HG02970 (cell line): ENCODE measurements around the gene IGSF1.

Experiments
- ATAC-seq: cut with Tn5 transposase; IDR thresholded peaks from one replicate; pipeline ENCODE4 v1.9.1; 2021; ENCODE audit warnings: mild to moderate bottlenecking, moderate library complexity, moderate number of reproducible peaks; ENCODE audit not compliant: unreplicated experiment, low FRiP score

IGSF1 gene, protein sequence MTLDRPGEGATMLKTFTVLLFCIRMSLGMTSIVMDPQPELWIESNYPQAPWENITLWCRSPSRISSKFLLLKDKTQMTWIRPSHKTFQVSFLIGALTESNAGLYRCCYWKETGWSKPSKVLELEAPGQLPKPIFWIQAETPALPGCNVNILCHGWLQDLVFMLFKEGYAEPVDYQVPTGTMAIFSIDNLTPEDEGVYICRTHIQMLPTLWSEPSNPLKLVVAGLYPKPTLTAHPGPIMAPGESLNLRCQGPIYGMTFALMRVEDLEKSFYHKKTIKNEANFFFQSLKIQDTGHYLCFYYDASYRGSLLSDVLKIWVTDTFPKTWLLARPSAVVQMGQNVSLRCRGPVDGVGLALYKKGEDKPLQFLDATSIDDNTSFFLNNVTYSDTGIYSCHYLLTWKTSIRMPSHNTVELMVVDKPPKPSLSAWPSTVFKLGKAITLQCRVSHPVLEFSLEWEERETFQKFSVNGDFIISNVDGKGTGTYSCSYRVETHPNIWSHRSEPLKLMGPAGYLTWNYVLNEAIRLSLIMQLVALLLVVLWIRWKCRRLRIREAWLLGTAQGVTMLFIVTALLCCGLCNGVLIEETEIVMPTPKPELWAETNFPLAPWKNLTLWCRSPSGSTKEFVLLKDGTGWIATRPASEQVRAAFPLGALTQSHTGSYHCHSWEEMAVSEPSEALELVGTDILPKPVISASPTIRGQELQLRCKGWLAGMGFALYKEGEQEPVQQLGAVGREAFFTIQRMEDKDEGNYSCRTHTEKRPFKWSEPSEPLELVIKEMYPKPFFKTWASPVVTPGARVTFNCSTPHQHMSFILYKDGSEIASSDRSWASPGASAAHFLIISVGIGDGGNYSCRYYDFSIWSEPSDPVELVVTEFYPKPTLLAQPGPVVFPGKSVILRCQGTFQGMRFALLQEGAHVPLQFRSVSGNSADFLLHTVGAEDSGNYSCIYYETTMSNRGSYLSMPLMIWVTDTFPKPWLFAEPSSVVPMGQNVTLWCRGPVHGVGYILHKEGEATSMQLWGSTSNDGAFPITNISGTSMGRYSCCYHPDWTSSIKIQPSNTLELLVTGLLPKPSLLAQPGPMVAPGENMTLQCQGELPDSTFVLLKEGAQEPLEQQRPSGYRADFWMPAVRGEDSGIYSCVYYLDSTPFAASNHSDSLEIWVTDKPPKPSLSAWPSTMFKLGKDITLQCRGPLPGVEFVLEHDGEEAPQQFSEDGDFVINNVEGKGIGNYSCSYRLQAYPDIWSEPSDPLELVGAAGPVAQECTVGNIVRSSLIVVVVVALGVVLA (N-terminal part only)

GRCh38 chrX:131288738-131289511, at the start of gene IGSF1:
Gene IGSF1, minus strand, starts transcription at chrX:131289306. Its CDS starts 2,632 bp downstream, at chrX:131286674.
- no peak for ATAC-seq

DNA sequence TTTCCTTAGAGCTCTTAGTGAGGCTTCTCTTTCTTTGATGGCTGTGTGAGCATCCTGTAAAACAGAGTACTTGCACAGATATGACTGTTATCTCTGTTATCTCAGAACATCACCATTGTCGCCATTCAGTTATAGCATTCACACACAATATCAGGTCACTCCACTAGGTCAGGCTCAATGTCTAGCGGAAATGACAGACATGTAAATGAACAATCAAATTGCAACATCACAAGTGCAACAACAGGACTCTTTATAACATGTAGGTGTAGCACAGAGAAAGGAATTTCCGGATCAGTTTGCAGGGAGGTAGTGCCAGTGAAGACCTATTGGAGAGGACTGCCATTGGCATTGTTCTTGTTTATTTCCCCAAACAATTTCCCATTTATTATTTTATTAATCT, 43.2 kb upstream of the IGSF1 start:
- ATAC-seq, result no peak

GRCh38 chrX:131331152-131331551, 42.0 kb upstream of the IGSF1 start:
- no peak for ATAC-seq

DNA sequence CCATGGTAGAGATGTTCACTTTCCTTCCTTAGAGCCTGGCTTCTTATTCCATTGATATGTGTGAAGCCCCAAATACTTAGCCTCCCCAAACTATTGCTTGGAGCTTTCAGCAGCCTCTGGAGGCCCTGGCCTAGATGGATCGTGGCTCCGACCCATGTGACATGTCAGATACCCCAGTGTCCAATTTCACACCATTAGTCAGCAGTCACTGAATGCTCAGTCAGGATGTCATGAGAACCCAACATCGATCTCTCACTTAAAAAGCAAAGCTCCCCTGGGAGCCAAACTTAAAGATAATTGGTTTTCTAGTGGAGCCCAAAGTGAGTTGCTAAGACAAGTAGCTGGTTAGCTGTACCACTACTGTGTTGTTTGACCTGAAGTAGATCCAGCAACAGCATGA, 41.6 kb upstream of the IGSF1 start:
- ATAC-seq, result no peak

GRCh38 chrX:131322651-131323050, 33.5 kb upstream of the IGSF1 start:
- ATAC-seq, result no peak

GRCh38 chrX:131317326-131317725, 28.2 kb upstream of the IGSF1 start:
- no peak for ATAC-seq

GRCh38 chrX:131316260-131316659, 27.2 kb upstream of the IGSF1 start:
- no peak for ATAC-seq

GRCh38 chrX:131308980-131309379, 19.9 kb upstream of the IGSF1 start:
- ATAC-seq, result no peak

- no peak for ATAC-seq
These were observed 17.5 kb upstream of the IGSF1 start for GRCh38 chrX:131306601-131307000.

GRCh38 chrX:131305926-131306325, 16.8 kb upstream of the IGSF1 start:
- no peak for ATAC-seq

DNA sequence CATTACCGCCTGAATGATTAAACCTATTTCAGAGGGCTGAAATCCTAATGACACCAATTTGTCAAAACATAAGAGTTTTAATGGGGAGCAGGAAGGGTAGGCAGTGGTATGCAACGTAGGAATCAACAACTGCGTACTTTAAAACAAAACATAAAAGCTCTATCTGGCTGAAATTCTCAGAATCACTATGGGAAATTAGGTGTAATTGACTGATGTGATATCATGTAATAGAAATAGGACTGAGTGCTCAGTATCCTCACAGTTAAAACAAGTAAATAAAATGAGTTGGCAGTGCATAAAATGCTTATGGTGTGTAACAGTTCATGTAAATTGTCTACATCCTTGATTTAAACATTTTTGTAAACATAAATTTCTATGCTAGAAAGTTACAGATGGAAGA, 13.6 kb upstream of the IGSF1 start:
- no peak for ATAC-seq

GRCh38 chrX:131301155-131301554, 12.0 kb upstream of the IGSF1 start:
- ATAC-seq, result no peak

DNA sequence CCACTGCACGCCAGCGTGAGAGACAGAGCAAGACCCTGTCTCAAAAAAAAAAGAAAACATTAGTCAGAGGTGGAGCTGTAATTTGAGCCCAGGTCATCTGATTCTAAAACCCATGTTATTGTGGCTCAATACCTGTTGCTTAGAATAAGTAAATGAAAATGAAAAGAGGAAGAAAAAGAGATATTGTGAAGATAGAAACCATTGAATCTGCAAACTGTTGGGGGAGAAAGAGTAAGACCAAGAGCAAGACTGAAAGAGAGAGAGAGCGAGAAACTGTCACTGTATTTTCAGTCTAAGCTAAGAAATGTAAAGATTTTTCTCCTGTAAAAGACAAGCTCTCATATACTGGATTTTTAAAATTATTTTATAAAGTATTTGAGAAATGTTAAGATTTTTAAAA, 9.7 kb upstream of the IGSF1 start:
- ATAC-seq, result no peak

DNA sequence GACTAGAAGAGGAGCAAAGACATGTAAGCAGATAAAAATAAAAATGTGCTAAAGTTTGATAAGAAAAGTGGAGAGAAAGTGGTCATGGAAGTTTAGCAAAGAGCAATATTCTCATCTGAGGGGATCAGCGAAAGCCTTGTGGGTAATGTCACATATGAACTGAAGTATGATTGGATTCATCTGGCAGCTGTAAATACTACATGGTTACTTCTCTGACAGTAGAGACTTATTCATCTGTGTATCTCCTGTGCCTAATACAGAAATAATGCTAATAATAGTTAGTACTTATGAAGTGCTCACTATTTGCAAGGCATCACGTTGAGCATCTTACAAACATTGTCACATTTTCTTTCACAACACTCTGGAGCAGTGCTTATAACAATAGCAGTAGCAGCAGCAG, 8.9 kb upstream of the IGSF1 start:
- no peak for ATAC-seq

DNA sequence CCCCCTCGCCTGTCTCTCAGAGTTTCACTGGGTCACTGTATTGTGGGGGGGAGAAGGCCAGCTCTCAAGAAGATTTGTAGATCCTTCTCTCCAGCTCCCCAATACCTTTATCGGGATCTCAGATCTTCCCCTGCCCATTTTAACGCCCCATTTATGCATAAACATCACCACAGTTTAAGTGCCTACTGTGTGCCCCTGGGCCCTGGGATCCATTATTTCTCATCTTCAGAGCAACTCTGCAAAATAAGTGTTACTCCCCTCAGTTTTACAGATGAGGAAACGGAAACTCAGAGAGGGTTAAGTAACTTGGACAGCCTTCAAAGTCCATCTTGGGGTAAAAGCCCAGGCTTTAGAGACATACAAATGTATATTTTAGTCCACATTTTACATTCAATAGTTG, 421 bp upstream of the IGSF1 start:
- ATAC-seq, result no peak

- ATAC-seq, result no peak
These were observed 918 bp downstream of the IGSF1 start for GRCh38 chrX:131288188-131288587.

DNA sequence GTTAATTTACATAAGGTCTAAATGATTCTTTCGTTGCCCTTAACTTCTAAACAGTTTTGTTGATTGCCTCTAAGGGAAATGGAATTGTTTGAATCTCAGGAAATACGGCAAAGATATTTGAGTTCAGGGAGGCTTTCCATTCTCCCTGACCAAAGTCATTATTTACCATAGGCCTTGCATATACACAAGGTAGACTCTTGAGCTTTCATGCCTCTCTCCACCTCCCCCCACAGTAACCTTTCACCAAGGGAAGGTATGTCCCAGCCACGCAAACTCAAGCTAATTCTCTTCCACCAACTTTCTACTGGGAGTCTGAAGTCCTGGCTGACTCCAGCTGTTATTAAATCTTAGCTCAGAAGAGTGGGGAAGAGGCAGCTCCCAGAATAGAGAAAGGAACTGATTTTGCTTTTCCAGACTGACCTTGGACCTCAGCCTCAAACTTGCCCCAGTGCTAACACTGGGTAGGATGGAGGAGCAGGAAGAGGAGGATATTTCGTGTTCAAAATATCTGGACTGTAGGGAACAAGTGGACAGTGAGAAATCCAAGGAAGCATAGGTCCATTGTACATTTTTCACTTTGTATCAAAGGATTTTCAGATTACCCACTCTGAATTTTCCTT, 1.4 kb downstream of the IGSF1 start:
- no peak for ATAC-seq

DNA sequence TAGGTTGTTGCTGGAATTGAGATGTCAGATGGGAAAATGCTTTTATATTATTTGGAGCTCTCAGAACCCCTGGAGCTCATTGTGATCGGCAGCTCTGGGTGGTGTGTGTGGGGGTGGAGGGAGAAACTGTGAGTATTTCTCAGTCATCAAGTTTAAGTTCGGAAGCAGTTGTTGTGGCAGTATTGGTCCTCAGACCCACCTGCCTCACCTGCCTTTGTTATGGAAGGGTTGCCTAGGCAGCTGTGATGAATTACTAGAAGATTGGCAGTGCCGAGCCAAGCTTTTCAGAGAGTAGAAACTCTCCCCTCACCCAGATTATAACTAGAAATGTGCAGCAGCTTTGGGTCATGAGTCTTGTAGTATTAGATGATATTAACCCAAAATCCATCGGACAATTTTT, 9.5 kb downstream of the IGSF1 start:
- no peak for ATAC-seq

DNA sequence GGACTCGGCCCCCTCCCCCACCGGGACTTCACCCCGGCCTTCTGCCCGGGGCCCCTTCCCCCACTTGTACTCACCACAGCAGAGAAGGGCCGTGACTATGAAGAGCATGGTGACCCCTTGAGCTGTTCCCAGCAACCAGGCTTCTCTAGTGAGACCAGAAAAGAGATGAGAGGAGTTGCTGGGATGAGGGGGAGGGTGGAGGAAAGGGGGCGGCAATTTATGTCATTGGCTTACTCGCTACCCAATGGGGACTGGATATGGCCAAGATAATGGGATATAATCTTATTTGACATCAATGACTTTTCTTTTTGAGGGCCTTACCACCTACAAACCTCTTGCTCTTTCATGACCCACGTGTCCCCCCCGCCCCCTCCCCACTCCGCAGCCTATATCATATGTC, 9.9 kb downstream of the IGSF1 start:
- ATAC-seq, result no peak
